DOHH2 (cell line): ENCODE results near the gene LIFR.

Experiments
- EZH2phosphoT487 ChIP-seq: fragments of 200-600 bp; sonication (generic); IDR thresholded peaks from 2 replicates; pipeline ENCODE4 v1.6.1; 2017; ENCODE audit warnings: borderline replicate concordance, mild to moderate bottlenecking, antibody characterized with exemption, low read length, moderate library complexity, mixed read lengths
- TF ChIP-seq, protein P1 (sequence below): fragments of 200-600 bp; sonication (generic); IDR thresholded peaks from one replicate; pipeline ENCODE4 v1.5.1; 2014; ENCODE audit warnings: antibody characterized with exemption, mild to moderate bottlenecking, low read depth, low read length; ENCODE audit not compliant: poor library complexity, severe bottlenecking

GRCh38 chr5:38433160-38433861 is 123.1 kb downstream of the LIFR start:
- TF ChIP-seq, protein P1, sequence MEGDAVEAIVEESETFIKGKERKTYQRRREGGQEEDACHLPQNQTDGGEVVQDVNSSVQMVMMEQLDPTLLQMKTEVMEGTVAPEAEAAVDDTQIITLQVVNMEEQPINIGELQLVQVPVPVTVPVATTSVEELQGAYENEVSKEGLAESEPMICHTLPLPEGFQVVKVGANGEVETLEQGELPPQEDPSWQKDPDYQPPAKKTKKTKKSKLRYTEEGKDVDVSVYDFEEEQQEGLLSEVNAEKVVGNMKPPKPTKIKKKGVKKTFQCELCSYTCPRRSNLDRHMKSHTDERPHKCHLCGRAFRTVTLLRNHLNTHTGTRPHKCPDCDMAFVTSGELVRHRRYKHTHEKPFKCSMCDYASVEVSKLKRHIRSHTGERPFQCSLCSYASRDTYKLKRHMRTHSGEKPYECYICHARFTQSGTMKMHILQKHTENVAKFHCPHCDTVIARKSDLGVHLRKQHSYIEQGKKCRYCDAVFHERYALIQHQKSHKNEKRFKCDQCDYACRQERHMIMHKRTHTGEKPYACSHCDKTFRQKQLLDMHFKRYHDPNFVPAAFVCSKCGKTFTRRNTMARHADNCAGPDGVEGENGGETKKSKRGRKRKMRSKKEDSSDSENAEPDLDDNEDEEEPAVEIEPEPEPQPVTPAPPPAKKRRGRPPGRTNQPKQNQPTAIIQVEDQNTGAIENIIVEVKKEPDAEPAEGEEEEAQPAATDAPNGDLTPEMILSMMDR: no peak
- no peak for TF ChIP-seq EZH2phosphoT487
